Medulla oblongata (tissue), 1 donor: ENCODE data around the gene ARRDC3.
A peak's percentile ranks its signal among the peaks of the same experiment; 100 is the strongest.

Source experiments
- DNase-seq: peaks from one replicate; pipeline ENCODE4 v3.0.0-alpha.2; 2015; ENCODE audit errors: extremely low spot score

The ARRDC3 gene

DNA sequence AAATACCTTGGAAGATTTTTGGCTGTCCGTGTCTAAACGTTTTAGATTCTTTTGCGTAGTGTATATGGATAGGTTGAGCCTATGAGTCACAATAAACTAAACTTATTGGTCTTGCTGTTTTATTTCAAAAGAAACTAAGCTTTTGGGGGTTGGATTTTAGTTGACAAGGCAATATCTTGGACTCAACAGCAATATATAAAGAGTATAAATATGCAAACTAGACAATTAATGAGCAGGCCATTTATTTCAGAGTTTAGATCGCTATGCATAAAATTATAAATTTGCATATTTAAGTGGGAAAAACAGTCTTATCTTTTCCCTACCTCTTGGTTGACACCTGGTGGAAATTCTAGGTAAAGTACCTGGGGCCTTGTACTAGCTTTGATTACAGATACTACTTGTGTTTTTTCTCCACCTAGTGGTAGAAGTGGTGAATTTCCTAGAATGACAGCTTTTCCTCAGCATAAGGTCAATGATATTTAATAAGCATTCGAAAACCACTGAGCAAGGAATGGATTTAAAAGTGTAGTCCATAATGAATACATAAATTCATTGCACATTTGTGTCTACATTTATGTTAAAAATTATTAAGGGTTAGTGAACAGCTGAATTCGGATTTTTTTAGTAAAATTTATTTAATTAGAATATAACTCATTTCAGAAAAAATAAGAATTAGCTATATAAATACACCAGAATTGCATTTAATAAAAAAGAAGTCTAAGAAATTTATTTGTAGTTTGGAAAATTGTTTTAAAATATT, 1.7 kb upstream of the ARRDC3 start:
- peak; percentile 96 for DNase-seq

DNA sequence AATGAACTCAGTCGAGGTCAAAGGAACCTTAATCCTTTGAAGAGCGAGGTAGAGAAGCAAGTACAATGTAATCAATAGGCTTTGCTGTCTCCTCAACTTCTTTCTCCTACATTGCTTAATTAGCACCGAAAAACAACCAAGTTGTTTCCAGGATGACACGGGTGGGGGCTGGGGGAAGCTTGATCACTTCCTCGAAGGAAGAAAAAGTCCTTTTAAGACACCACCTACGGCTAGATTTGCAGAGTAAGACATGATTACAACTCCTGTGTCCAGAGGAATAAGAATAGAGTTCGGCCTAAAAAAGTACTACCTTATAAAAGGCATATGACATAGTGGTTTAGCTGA, 811 bp upstream of the ARRDC3 start:
- peak; percentile 77 for DNase-seq

DNA sequence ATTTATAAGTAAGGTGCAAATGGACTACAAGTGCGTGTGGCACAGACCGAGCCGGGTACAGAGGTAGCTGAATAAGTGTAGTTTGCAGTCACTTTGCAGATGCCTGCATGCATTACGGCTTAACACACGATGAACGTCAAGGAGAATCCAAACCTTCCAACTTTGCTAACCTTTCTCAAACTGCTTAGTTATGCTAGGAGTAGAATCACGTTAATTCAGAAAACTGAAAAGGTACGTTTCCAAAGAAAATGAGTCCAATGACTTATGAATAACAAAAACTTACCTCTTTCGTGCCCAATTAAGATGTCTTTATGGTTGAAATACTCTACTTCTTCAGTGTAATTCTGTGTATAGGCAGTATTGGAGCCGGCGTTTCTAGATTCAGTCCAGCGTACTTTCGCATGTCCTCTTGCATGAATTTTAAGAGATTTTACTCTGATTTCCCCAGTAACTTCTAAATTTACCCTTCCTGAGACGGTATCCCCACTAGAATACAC, 539 bp downstream of the ARRDC3 start:
- DNase-seq: peak; percentile 81

DNA sequence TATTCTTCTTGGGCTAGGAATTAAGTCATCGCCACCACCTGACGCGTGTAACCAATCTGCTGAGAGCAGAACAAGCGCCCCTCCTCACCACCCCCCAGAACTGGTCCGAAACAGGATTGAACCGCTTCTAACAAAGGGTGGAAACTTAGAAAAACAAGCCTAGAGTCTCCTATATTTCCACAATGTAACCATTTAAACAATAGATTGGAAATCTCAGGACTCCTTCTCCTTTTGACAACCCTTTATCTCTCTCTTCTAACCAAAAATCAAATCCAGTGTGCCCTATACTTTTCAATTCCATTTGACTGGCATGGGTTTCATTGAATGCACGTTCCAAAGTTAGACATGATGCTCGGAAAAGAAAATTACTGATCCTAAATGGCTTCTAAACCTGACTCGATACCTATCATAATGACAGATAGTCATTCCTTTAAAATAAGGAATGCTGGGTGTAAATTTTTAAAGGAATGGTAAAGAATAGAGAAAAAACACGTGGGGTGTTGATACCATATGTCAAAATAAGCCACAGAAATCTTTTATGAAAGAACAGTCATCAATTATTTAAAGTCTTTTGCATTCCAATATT, 1.2 kb downstream of the ARRDC3 start:
- peak; percentile 98 for DNase-seq

DNA sequence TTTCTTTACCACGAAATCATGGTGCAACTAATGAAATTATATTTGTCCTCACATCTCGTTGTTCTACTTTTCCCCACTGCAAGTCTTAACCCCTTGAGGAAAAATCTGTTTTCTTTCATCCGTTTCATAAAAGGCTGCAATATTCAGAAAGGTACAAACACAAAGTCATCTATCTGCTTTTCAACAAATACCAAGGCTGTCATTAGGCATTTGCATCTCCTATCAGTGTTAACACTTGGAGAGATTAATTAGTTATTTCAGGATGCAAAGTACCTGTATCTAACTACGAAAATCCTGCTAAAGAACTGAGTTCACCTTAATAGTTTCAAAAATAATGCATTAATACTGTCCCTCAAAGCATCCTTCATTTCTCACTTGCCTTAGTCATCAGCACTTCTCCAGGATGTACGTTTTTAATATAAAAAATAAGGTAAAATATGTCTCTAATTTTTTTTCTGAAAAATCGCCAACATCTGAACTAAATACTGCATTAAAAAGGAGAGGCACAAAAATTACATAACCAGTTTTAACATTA, 1.8 kb downstream of the ARRDC3 start:
- DNase-seq: no peak

DNA sequence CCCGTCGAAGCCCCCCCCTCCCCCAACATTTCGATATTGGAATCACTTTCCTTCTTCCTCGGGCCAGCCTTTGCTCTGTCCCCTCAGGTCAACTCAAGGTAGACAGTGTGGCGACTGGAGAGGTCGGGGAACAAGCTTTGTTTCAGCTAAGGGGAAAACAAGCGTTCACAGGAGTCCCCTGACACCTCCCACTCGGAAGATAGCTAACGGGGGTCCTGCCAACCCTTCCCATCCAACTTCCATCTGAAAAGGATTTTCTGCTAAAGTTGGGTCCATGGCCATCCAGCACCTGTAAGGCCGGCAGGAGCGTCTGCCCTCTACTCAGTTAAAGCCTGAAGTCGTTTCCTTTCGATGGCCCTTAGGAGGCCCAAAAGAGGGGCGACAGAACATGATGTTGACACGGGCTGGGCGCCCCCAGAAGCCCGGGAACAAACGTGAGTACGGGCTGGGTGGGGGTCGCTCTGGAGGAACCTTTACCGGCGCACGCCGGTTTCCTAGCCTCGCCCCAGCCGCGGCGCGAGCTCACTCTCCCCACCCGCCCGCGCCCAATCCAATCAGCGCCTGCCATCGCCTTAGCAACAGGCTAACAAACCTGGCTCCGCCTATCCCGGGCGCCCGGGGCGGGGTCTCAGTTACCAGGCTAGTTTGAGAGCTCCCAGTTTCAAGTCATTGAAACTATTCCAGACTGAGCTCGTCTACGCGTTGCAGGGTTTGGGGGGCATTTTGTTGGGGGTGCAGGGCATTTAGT, 2.5 kb downstream of the ARRDC3 start:
- DNase-seq: peak; percentile 99

DNA sequence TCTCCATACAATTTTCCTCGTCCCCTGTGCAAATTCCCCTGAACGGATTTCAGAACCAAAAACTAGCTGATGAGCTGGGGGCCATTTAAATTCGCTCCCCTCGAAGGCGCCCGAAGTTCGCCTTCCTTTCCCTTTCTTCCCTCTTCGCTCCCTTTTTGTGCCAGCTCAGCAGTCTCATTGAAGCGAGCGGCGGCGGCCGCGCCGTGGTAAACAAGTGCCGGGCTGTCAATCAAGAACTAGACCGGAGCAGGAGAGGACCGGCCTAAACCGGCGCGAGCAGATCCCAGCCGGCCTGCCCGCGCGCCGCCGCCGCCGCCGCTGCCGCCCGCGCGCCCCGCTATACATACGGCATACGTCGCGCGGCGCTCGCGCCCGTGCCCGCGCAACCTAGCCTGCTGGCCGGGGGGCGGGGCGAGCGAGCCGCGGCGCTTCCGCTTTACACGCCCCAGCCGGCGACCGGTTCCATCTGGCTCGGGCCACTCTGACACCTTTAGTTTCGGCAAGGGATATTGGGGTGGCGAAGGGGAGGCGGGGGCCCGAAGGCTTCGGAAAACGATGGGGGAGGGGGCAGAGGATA, 3.1 kb downstream of the ARRDC3 start:
- DNase-seq: peak; percentile 96

DNA sequence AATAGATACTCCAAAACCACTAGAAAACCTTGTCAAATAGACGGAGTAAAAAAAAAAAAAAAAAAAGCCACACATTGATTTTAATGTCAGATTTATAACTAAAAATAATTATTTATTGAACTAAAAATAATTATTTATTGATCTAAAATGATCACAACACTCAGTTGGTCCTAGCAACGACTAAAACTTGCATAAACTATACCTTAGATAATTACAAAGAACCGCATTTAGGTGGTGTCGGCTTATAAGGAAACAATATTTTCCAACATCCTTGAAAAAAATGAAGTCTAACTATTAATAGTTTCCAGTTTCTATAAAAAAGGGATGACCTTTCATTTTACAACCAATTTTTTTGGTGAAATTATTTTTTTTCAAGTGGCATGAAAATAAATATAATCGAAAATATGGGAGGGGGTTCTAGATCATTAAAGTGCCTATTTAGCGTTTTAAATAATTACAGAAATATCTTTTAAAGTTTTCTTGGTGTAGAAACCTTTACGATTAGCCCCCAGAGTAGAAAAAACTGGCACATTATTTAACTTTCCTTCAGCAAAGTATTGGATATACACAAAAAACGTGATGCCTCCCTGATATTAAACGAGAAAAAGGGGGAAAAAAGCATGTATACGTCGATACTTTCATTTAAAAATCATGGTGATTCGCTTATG, 3.7 kb downstream of the ARRDC3 start:
- no peak for DNase-seq

DNA sequence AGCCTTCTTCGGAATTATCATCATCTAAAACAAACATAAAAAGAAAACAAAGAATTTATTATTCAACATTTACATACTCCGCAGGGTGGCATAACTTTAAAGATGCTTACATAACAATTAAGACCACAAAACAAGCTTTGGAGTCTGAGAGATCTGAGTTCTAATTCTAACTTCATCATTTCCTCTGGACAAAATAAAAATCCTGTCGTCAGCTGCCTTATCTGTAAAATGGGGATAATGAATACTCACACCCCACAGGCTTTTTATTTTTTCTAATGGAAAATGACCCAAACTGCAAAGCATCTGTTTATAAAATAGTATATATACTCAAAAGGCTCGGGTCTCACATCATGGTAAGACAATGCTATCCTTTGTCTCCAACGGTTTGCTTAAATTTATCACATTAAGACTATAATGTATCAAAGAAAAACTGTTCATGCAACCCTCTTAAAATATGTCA, 4.3 kb downstream of the ARRDC3 start:
- DNase-seq: no peak

DNA sequence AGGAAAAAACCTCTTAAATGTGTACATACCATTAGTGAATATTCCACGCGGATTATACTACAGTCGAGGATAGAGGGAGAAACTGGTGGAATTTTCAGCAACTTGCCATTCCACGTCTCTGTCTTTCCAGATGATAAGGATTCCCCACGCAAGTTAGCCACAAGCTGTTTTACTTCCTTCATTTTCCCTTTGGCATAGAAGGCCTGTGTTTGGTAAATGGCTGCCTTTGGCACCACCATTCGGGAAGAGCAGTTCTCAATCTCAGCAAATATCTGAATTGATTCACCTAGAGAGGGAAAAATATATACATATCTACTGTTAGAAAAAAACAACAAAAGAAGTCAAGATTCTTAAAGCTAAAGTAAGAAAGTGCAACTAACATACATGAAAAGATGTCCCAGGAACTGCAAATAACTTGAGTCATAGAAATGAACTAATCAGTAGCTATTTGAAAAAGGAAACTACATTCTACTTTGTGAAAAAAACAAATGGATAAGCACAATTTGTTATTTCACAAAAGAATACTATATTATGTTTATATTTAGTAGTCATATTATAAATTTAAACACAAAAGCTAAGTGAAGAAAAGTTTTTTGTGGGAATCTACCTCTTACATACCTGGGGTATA, 8.1 kb downstream of the ARRDC3 start:
- DNase-seq: no peak

DNA sequence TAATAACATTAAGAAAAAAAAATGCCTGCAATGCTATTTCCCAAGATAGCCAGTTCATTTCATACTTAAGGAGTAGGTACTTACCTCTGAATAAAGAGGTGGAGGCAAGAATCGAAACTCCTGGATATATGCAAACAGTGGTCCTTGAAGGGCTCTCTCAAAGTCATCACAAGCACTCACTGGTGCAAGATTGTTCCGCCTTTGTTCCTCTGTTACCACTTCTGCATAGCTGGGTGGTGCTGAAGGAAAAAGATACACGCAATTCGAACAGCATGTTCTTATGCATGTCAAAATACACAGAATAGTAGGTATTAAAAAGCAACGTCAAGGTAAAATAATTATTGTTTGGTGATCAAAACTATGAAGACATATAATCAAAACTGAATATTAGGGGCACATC, 9.5 kb downstream of the ARRDC3 start:
- DNase-seq: no peak

DNA sequence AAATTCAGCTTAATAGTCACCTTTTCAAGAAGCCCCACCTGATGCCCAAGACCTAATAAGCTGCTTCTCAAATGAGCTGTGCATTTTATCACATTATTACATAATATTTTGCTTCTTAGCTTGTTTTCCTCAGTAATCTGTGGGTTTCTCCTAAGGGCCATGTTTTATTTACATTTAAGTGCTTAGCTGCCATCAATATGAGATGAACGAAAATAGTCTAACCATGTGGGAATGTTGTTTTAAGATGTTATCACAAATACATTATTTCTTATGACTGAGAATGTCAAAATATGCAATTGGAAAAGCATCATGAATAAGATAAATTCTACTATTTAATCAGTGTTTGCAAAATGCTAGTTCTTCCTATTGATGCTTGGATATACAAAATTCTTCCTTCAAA, 10.1 kb downstream of the ARRDC3 start:
- DNase-seq: no peak

DNA sequence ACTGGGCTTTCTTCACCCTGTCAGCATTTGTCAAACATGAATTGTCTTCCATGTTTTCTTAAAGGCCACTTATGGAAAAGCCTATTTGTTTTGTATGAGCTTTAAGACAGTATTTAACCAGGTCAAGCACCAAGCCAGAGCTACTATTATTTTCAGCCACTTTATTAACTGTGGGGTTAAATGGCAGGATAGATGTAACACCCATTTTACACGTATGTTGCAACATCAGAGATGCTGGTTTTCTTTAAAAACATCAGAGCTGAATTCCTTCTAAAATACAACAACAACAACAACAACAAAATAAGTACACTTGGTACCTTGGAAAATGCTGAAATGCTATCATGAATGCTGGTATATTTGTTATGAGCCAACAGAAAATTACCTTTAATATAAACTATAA, 13.6 kb downstream of the ARRDC3 start:
- no peak for DNase-seq

DNA sequence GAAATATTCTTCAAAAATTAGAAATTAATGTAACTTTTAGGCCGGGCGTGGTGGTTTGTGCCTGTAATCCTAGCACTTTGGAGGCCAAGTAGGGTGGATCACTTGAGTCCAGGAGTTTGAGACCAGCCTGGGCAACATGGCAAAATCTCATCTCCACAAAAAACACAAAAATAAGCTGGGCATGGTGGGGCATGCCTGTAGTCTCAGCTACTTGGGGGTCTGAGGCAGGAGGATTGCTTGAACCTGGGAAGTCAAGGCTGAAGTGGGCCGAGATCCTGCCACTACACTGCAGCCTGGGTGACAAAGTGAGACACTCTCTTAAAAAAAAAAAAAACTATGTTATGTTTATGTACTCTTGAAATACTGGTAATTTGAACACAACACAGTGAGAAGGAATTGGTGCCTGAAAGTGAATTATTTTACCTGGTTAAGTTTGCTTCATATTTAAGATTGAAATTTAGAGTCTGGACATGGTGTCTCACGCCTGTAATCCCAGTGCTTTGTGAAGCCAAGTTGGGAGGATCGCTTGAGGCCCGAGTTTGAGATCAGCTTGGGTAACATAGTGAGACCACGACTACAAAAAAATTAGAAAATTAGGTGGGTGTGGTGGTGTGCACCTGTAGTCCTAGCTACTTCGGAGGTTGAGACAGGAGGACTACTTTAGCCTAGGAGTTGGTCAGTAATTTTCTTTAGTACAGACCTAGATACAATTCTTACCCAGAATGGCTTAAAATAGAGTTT, 15.0 kb downstream of the ARRDC3 start:
- no peak for DNase-seq

DNA sequence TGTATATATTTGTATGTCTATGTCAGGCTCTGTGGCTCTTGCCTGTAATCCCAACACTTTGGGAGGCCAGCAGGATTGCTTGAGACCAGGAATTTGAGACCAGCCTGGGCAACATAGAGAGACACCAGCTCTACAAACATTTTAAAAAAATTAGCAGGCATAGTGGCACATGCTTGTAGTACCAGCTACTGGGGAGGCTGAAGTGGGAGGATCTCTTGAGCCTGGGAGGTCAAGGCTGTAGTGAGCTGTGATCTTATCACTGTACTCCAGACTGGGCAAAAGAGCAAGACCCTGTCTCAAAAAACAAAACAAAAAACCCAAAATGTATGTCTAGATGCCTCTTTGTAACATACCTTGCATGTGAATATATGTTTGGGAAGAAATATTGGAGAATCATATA, 15.8 kb downstream of the ARRDC3 start:
- DNase-seq: no peak

DNA sequence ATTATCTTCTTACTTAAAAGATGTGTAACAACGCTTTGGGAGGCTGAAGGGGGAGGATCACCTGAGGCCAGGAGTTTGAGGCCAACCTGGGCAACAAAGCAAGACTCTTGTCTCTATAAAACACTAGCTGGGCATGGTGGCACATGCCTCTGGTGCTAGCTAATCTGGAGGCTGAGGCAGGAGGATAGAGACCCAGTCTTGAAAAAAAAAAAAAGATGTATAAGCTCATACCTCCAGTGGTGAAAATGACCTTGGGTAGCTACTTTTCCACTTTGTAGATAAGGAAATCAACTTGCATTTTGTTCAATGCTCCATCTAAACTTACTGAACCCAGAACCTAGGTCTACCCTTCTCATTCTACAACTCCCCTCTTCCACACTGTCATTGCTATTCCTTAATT, 16.6 kb downstream of the ARRDC3 start:
- DNase-seq: no peak

DNA sequence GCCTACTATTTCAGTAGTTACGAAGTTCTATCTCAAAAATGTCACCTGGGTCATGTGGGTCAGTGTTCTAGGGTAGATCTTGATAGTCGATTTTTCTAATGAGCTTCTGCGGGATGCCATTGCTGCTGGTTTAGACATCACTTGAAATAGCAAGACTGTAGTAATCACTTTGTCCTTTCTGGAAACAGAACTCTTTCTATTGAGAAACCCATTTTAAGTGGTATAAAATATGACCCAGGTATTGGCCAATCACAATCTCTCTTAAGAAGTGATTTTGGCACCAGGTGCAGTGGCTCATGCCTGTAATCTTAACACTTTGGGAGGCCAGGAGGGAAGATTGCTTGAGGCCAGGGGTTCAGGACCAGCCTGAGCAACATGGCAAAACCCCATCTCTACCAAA, 17.6 kb downstream of the ARRDC3 start:
- DNase-seq: no peak

DNA sequence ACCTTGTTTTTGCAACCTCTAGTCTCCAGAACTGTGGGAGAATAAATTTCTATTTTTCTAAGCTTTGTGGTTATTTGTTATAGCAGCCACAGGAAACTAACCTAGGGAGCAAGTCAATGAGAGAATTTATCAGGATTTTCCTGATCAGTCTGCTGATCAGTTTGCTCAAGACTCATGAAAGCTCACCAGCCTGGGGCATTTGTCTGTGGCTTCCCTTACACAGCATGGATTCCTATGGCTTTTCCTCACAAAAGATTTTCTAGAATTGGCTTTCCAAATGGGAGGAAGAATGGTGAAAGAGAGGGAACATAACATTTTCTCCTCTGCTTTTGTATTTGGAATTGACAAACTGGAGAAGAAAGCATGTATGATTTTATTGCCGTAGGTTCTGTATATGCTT, 20.2 kb downstream of the ARRDC3 start:
- no peak for DNase-seq

DNA sequence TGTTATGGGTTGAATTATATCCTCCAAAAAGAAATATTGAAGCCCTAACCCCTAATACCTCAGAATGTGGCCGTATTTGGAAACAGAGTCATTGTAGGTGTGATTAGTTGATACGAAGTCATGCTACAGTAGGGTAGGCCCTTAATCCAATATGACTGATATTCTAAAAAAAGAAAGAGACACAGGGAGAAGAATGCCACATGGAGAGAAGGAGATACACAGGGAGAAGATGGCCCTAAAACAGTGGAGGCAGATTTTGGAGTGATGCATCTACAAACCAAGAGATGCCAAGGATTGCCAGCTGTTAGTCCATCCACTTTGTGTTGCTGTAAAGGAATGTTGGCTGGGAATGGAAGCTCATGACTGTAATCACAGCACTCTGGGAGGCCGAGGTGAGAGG, 21.3 kb downstream of the ARRDC3 start:
- DNase-seq: no peak

DNA sequence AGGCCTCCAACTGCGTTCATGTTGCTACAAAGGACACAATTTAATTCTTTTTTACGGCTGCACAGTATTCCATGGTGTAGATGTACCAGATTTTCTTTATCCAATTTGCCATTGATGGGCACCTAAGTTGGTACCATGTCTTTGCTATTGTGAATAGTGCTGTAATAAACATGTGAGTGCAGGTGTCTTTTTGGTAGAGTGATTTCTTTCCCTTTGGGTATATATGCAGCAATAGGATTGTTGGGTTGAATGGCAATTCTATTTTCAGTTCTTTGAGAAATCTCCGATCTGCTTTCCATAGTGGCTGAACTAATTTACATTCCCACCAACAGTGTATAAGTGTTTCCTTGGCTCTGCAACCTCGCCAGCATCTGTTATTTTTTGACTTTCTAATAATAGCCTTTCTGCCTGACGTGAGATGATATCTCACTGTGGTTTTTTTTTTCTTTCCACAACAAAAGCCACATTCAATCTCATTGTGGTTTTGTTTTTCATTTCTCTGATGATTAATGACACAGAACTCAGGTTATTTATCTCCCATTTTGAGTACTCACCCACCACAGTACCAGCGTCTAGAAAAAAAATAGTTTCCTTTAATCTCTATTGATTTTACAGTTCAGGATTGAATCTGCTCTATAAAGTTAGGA, 21.9 kb downstream of the ARRDC3 start:
- DNase-seq: no peak
